Esophagus muscularis mucosa (tissue), 4 donors: ENCODE data around the gene PPP6C.

Experiments used
- EP300 ChIP-seq: sonication (generic); formaldehyde crosslinking; IDR thresholded peaks from one replicate; pipeline ENCODE4 v1.6.1; 2017; ENCODE audit warnings: antibody characterized with exemption
- POLR2AphosphoS5 ChIP-seq, 2 donors: sonication (generic); formaldehyde crosslinking; IDR thresholded peaks; one replicate each; pipeline ENCODE4 v1.6.1; 2017; ENCODE audit warnings: antibody characterized with exemption in 2 of 2
- TF ChIP-seq, protein P1 (sequence below), 3 experiments: fragments of 200-600 bp in 2 of 3; fragments of 450-650 bp in 1 of 3; sonication (generic) in 2 of 3; IDR thresholded peaks; one replicate each; pipeline ENCODE4 v1.5.1; 2017 to 2019; ENCODE audit warnings: antibody characterized with exemption in 3 of 3, mild to moderate bottlenecking in 2 of 3, moderate library complexity in 1 of 3

DNA sequence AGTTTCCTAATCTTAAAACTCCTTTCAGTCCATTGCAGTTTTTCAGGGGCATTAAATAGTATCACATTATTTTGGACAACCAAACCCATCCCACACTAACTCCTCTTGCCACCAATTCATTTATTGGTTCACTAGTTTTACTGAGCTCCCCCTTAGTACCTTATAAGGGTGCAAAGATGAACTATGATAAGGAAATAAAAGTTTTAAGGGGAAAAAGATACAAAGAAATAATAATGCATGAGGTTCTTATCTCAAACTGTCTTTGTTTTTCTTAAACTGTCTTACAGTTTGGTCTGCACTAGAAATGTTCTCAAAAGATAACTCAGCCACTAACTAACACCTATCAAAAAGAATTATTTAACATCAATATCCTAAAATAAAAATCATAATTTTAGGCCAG is 54.6 kb downstream of the PPP6C start:
- TF ChIP-seq EP300 (no peak), POLR2AphosphoS5 (IDR thresholded peaks at IDR 0.05) (no peak)
- TF ChIP-seq, protein P1, sequence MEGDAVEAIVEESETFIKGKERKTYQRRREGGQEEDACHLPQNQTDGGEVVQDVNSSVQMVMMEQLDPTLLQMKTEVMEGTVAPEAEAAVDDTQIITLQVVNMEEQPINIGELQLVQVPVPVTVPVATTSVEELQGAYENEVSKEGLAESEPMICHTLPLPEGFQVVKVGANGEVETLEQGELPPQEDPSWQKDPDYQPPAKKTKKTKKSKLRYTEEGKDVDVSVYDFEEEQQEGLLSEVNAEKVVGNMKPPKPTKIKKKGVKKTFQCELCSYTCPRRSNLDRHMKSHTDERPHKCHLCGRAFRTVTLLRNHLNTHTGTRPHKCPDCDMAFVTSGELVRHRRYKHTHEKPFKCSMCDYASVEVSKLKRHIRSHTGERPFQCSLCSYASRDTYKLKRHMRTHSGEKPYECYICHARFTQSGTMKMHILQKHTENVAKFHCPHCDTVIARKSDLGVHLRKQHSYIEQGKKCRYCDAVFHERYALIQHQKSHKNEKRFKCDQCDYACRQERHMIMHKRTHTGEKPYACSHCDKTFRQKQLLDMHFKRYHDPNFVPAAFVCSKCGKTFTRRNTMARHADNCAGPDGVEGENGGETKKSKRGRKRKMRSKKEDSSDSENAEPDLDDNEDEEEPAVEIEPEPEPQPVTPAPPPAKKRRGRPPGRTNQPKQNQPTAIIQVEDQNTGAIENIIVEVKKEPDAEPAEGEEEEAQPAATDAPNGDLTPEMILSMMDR (IDR thresholded peaks at IDR 0.05): no peak
